GM12878 (cell line): ENCODE measurements around the gene TEX13D. TPM values are rescaled to one million over a fixed set of nuclear protein-coding genes. Genes with fewer than 3 reads are reported as not detected.

ENCODE experiments used
- ATAC-seq: fragments of 200-7000 bp; cut with Tn5 transposase; 3 replicates; pipeline ENCODE4 v1.9.1; 2020; ENCODE audit warnings: mild to moderate bottlenecking, moderate library complexity
- BruUV-seq: library from RNA; stranded (reverse); fragments of 400-500 nt; replicated peaks from 2 replicates; lab custom pipeline; 2021; lab: Mats Ljungman, UMichigan
- CTCF ChIA-PET: fragments of 300-600 bp; sonication (Branson Sonifier 250); formaldehyde crosslinking; extraction: SDS; loops from one replicate; lab custom pipeline; 2021; ENCODE audit warnings: inconsistent platforms; lab: Yijun Ruan, JAX
- POLR2A ChIA-PET: fragments of 350-600 bp; formaldehyde crosslinking; extraction: SDS; loops from one replicate; lab custom pipeline; 2021; ENCODE audit warnings: inconsistent platforms; lab: Charles Lee
- RAD21 ChIA-PET: fragments of 300-600 bp; sonication (Branson Sonifier 250); formaldehyde crosslinking; loops from one replicate; lab custom pipeline; 2023; ENCODE audit warnings: antibody characterized with exemption; ENCODE audit not compliant: unreplicated experiment; lab: Charles Lee
- SMC1A ChIA-PET: fragments of 300-600 bp; sonication (Branson Sonifier 250); formaldehyde crosslinking; loops from one replicate; lab custom pipeline; 2023; ENCODE audit not compliant: unreplicated experiment, uncharacterized antibody; lab: Charles Lee
- DNase-seq: peaks from one replicate; pipeline ENCODE4 v3.0.0-alpha.2; 2011; ENCODE audit warnings: low read depth, low spot score
- FAIRE-seq: peaks from 3 replicates; lab custom pipeline; 2011; peaks lifted over from hg19 to GRCh38; lab: Jason Lieb, UNC
- H2AFZ ChIP-seq: 2 replicates; pipeline ENCODE4 v1.6.0; 2011; ENCODE audit warnings: low read depth, low read length, control low read depth; ENCODE audit not compliant: control insufficient read depth
- H3K27ac ChIP-seq: 2 replicates; pipeline ENCODE4 v1.5.1; 2011; ENCODE audit warnings: control low read depth; ENCODE audit not compliant: control insufficient read depth, insufficient read depth
- H3K27me3 ChIP-seq, 2 experiments: replicated peaks in 1 of 2; 2 replicates each; pipeline versions ENCODE4 v1.6.0 to v1.6.1; 2011; ENCODE audit warnings: low read length in 1 of 2; ENCODE audit not compliant: control insufficient read depth in 2 of 2, insufficient read depth in 2 of 2
- H3K36me3 ChIP-seq, 2 experiments: 2 replicates each; pipeline ENCODE4 v1.5.1; 2011; ENCODE audit warnings: low read length in 1 of 2; ENCODE audit not compliant: control insufficient read depth in 2 of 2, insufficient read depth in 2 of 2
- H3K4me1 ChIP-seq: 2 replicates; pipeline ENCODE4 v1.6.1; 2011; ENCODE audit warnings: mild to moderate bottlenecking, low read length, moderate library complexity, mixed read lengths; ENCODE audit not compliant: control insufficient read depth, insufficient read depth
- H3K4me2 ChIP-seq: 2 replicates; pipeline ENCODE4 v1.6.0; 2011; ENCODE audit warnings: control low read depth; ENCODE audit not compliant: control insufficient read depth, insufficient read depth
- H3K4me3 ChIP-seq: fragments of 200-600 bp; sonication (generic); 2 replicates; pipeline ENCODE4 v1.5.1; 2016
- H3K79me2 ChIP-seq: 2 replicates; pipeline ENCODE4 v1.6.0; 2011; ENCODE audit warnings: low read length; ENCODE audit not compliant: control insufficient read depth, insufficient read depth
- H3K9ac ChIP-seq: 2 replicates; pipeline ENCODE4 v1.8.0; 2011; ENCODE audit warnings: low read length, control low read depth, mixed read lengths; ENCODE audit not compliant: control insufficient read depth, insufficient read depth
- H3K9me3 ChIP-seq: replicated peaks from 3 replicates; pipeline ENCODE4 v1.5.1; 2011; ENCODE audit warnings: mild to moderate bottlenecking, low read length; ENCODE audit not compliant: control insufficient read depth, insufficient read depth
- H4K20me1 ChIP-seq: 2 replicates; pipeline ENCODE4 v1.6.0; 2011; ENCODE audit not compliant: control insufficient read depth, insufficient read depth
- ATF2 ChIP-seq: IDR thresholded peaks from 2 replicates; pipeline ENCODE4 v1.6.1; 2012; ENCODE audit warnings: low read length, inconsistent platforms
- NFYA ChIP-seq: IDR thresholded peaks from 2 replicates; pipeline ENCODE4 v1.6.1; 2011; ENCODE audit warnings: low read depth, mild to moderate bottlenecking, low read length, improper control_type of control experiment, borderline replicate concordance
- PAX8 ChIP-seq: fragments of 450-650 bp; IDR thresholded peaks from 2 replicates; pipeline ENCODE4 v1.6.1; 2017; ENCODE audit warnings: mild to moderate bottlenecking, moderate library complexity
- SPI1 ChIP-seq: IDR thresholded peaks from 2 replicates; pipeline ENCODE4 v1.6.1; 2011; ENCODE audit warnings: low read depth, mild to moderate bottlenecking, low read length, moderate library complexity, borderline replicate concordance; ENCODE audit not compliant: insufficient read depth
- TBL1XR1 ChIP-seq: IDR thresholded peaks from 2 replicates; pipeline ENCODE4 v1.6.1; 2012; ENCODE audit warnings: low read depth, low read length, improper control_type of control experiment
- USF1 ChIP-seq: IDR thresholded peaks from 2 replicates; pipeline ENCODE4 v1.6.1; 2011; ENCODE audit warnings: borderline replicate concordance, low read depth, mild to moderate bottlenecking, moderate library complexity, mixed read lengths, low read length; ENCODE audit not compliant: insufficient read depth; ENCODE audit errors: extremely low read length
- WGBS: methylation state at CpG from one replicate; pipeline ENCODE4 v1.1.6; 2016; ENCODE audit warnings: low lambda C conversion rate; ENCODE audit not compliant: insufficient replicate concordance, insufficient coverage; ENCODE audit errors: missing lambda C conversion rate; 5-methylcytosine and 5-hydroxymethylcytosine counted together
- in situ Hi-C: fragments of 300-500 bp; cut with MboI; formaldehyde crosslinking; loops from 9 replicates; pipeline ENCODE4 v1.14.3; 2018; ENCODE audit warnings: mixed read lengths
- intact Hi-C: fragments of 100-400 bp; cut with micrococcal nuclease; formaldehyde crosslinking; loops from one replicate; pipeline ENCODE4 v1.14.2; 2022; ENCODE audit not compliant: unreplicated experiment
- polyA plus RNA-seq, 11 experiments: library from polyadenylated mRNA; depleted of rRNA in 4 of 11; unstranded in 6 of 11; stranded (reverse) in 5 of 11; fragments of >200 nt; fragmentation: Nextera tagmentation in 4 of 11; fragmentation: Illumina TruSeq in 1 of 11; extraction: Ambion mirVana in 4 of 11; extraction: Trizol in 1 of 11; gene quantifications; 1 replicate in 1 of 11; 2 replicates in 10 of 11; pipeline versions ENCODE4 v1.2.1 to v1.2.3, GENCODE V29; 2011 to 2016; ENCODE audit warnings: inconsistent platforms in 2 of 11, missing spikeins in 2 of 11, low read depth in 1 of 11
- total RNA-seq, 4 experiments: library from RNA; depleted of rRNA in 3 of 4; stranded (reverse); fragments of >200 nt in 3 of 4; fragmentation: Illumina TruSeq in 1 of 4; extraction: Trizol in 1 of 4; gene quantifications; 2 replicates each; pipeline versions ENCODE4 v1.2.1 to v1.2.3, GENCODE V29; 2013 to 2021

The TEX13D gene
- total and polyA plus RNA-seq, 10 of the 15 experiments (the other 5 are each of a cell fraction or from before 2014, with no cell fraction given), result 0.11 to 2.9 (median 0.19) TPM; not detected in 1

GRCh38 chrX:124362072-124362471 is 29.6 kb downstream of the TEX13D start:
- ChIA-PET SMC1A (interaction anchor here (1.1 to 1.2 kb wide), 2 partner anchors 56 to 144 kb away, joined by 3 read pairs; no protein-coding TSS in a partner anchor), CTCF (no interaction called here), RAD21 (no interaction called here), POLR2A (no interaction called here)
- no peak for FAIRE-seq
- 7% methylated on average over 2 of the region's 2 CpGs for WGBS
- Histone ChIP-seq H3K27me3 (no peaks in the 10 kb centered on the region), H3K4me1 (no peaks in the 10 kb centered on the region), H3K36me3 (no peaks in the 10 kb centered on the region), H3K79me2 (no peaks in the 10 kb centered on the region), H3K9ac (no peak overlapping the region), H3K9me3 (no peaks in the 10 kb centered on the region), H3K4me2 (no peak overlapping the region), H3K4me3 (no peak overlapping the region), H3K27ac (no peak overlapping the region), H4K20me1 (no peaks in the 10 kb centered on the region), H2AFZ (no peak overlapping the region)
- ATAC-seq, result no peak
- BruUV-seq, result no TSS peak
- in situ Hi-C loops (no loop called here), intact Hi-C loops (no loop called here)
- no peak for TF ChIP-seq PAX8
- TF ChIP-seq SPI1, result no peak
- TF ChIP-seq ATF2, result no peak
- TF ChIP-seq TBL1XR1, result no peak
- no peak for TF ChIP-seq NFYA
- TF ChIP-seq USF1, result no peak
- DNase-seq, result no peak
